ENCODE measurements around the gene PSMB2.
A peak's percentile ranks its signal among the peaks of the same experiment; 100 is the strongest.

Gene PSMB2

GRCh38 chr1:35555601-35556477 is 85.5 kb downstream of the PSMB2 start:
- peak; percentile 63 for DNase-seq

GRCh38 chr1:35555212-35555584 is 86.1 kb downstream of the PSMB2 start:
- no peak for DNase-seq

- peak; percentile 44 for DNase-seq
These were observed 86.8 kb downstream of the PSMB2 start for GRCh38 chr1:35554266-35555211.

- DNase-seq, result no peak
These were observed 87.5 kb downstream of the PSMB2 start for GRCh38 chr1:35553851-35554250.
